Measurements from ENCODE around the gene ETNPPL.

The ETNPPL gene

DNA sequence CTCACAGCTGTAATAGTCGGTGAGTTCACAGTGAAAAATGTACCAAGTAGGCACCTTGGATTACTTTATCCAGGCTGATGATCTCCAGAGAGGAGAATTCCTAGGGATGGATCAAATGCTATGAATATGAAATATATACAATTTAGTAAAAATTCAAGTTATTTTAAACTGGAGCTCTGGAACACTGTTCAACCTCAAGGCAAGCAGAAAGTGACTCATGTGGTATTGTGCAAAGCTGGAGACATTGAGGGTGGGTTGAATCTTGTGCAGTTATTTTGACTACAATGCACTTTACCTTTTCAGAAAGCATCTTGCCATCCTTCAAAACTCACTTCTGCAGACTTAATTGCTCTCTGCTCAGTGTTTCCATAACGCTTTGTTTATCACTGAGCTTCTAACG, 69.0 kb downstream of the ETNPPL start:
- DNase-seq = no peak

DNA sequence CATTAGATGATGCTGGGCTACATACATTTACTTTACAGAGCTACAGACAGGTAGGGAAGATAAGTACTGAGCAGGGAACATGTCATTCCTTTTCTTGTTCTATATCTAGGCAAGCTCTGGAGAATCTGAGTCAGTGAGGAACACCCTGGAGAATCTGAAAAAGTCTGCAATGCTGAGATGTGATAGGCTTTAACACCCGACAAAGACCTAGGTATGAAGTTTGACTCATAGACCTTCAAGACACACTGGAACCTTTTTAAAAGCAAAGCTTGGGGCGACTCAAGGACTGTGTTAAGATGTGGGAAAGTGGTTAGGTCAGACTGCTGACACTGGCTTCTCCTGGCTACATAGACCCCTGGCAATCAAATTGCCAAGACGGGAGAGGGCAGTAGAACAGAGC, 69.6 kb downstream of the ETNPPL start:
- DNase-seq = no peak
